Stomach (tissue), 4 donors: ENCODE data around the gene GSAP.

Experiments used
- EP300 ChIP-seq: sonication (generic); formaldehyde crosslinking; IDR thresholded peaks from one replicate; pipeline ENCODE4 v1.6.1; 2017; ENCODE audit warnings: antibody characterized with exemption
- POLR2A ChIP-seq, 4 donors: fragments of 450-650 bp; IDR thresholded peaks; one replicate each; pipeline ENCODE4 v1.6.1; 2016; ENCODE audit warnings: antibody characterized with exemption in 4 of 4, control low read depth in 2 of 4, mild to moderate bottlenecking in 1 of 4, moderate library complexity in 1 of 4
- POLR2AphosphoS5 ChIP-seq, 3 donors: sonication (generic); formaldehyde crosslinking; IDR thresholded peaks; one replicate each; pipeline ENCODE4 v1.6.1; 2016; ENCODE audit warnings: antibody characterized with exemption in 3 of 3
- TF ChIP-seq, protein P1 (sequence below), 7 experiments: fragments of 450-650 bp in 4 of 7; fragments of 200-600 bp in 3 of 7; sonication (generic) in 3 of 7; IDR thresholded peaks; one replicate each; pipeline ENCODE4 v1.5.1; 2016 to 2019; ENCODE audit warnings: antibody characterized with exemption in 7 of 7, control low read depth in 2 of 7, mild to moderate bottlenecking in 1 of 7

GRCh38 chr7:77289387-77289786, 126.8 kb downstream of the GSAP start:
- TF ChIP-seq POLR2A (IDR thresholded peaks at IDR 0.05) (no peak), POLR2AphosphoS5 (IDR thresholded peaks at IDR 0.05) (no peak), EP300 (no peak)
- TF ChIP-seq, protein P1, sequence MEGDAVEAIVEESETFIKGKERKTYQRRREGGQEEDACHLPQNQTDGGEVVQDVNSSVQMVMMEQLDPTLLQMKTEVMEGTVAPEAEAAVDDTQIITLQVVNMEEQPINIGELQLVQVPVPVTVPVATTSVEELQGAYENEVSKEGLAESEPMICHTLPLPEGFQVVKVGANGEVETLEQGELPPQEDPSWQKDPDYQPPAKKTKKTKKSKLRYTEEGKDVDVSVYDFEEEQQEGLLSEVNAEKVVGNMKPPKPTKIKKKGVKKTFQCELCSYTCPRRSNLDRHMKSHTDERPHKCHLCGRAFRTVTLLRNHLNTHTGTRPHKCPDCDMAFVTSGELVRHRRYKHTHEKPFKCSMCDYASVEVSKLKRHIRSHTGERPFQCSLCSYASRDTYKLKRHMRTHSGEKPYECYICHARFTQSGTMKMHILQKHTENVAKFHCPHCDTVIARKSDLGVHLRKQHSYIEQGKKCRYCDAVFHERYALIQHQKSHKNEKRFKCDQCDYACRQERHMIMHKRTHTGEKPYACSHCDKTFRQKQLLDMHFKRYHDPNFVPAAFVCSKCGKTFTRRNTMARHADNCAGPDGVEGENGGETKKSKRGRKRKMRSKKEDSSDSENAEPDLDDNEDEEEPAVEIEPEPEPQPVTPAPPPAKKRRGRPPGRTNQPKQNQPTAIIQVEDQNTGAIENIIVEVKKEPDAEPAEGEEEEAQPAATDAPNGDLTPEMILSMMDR (IDR thresholded peaks at IDR 0.05), result no peak
